DMS79 (cell line): ENCODE results near the gene CUL4A.

Experiments
- DNase-seq: peaks from one replicate; lab custom pipeline; 2025; lab: John Stamatoyannopoulos, UW

CUL4A gene

GRCh38 chr13:113179374-113180230, 29.8 kb upstream of the CUL4A start:
- no peak for DNase-seq

- no peak for DNase-seq
These were observed 27.4 kb upstream of the CUL4A start for GRCh38 chr13:113182046-113182445.

- DNase-seq: no peak
These were observed 25.8 kb upstream of the CUL4A start for GRCh38 chr13:113183450-113184129.

- no peak for DNase-seq
These were observed 24.6 kb upstream of the CUL4A start for GRCh38 chr13:113184568-113185440.

DNA sequence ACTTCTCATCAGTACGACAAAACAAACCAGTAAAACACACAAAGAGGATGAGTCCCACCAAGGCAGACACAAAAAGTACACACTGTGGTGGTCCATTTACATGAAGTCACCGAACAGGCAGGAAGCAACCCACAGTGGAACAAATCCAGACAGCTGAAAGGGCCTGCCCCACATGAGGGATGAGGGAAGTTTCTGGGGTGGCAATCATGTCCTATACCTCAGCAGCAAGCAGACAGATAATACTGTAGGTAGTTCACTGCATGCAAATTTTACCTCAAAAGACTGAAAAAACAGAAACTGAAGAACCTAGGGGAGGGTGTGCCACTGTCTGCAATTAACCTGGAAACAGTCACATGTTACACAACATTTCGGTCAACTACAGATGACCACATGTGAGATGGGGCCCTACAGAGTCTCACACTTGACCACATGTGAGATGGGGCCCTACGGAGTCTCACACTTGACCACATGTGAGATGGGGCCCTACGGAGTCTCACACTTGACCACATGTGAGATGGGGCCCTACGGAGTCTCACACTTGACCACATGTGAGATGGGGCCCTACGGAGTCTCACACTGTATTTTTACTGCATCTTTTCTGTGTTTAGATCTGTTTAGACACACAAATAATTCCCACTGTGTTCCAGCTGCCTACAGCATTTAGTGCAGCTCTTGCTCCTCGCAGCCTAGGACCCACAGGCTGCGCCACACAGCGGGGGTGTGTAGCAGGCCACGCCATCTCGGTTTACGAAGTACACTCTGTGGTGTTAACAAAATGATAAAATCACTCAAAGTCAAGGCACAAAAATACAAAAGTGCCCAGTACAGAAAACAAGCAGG, 23.1 kb upstream of the CUL4A start:
- DNase-seq: no peak

DNA sequence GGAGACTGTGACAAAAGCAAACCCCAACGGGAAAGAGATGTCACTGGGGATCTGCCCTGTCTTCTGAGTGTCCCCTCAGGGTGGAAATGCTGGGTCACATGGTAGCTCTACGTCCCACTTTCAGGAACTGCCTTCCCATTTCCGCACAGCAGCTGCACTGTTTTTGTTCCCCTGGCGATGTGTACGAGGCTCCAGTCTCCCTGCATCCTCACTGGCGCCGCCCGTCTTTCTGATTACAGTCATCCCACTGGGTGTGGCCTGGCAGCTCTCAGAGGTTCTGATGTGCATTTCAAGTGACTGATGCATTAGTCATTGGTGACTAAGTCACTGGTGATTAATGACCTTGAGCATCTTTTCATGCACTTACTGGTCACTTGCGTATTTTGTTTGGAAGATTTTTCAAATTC, 22.1 kb upstream of the CUL4A start:
- DNase-seq: no peak

- no peak for DNase-seq
These were observed 21.3 kb upstream of the CUL4A start for GRCh38 chr13:113187883-113188665.

- DNase-seq: no peak
These were observed 19.2 kb upstream of the CUL4A start for GRCh38 chr13:113190181-113190580.

DNA sequence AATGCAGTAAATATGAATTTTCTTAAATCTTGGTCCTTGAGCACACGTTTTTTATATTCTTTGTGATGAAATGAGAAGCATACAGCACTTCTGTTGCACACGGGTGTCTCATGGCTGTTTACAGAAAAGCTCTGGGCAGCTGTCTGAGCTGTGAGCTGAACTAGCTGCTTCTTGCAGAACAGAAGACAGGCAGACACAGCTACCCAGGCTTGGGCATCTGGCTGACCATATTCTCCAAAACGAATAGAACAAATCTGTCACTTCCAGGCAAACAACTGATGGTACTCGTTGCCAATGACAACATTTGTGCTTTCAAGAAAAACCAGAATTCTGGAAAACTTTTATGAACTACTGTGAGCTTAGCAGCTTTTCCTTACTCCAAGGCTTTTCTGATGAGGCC, 17.1 kb upstream of the CUL4A start:
- DNase-seq: no peak

GRCh38 chr13:113192902-113193301, 16.5 kb upstream of the CUL4A start:
- no peak for DNase-seq

GRCh38 chr13:113195360-113195759, 14.1 kb upstream of the CUL4A start:
- DNase-seq: no peak

- no peak for DNase-seq
These were observed 12.3 kb upstream of the CUL4A start for GRCh38 chr13:113196970-113197737.

GRCh38 chr13:113201815-113202214, 7.6 kb upstream of the CUL4A start:
- DNase-seq: no peak

DNA sequence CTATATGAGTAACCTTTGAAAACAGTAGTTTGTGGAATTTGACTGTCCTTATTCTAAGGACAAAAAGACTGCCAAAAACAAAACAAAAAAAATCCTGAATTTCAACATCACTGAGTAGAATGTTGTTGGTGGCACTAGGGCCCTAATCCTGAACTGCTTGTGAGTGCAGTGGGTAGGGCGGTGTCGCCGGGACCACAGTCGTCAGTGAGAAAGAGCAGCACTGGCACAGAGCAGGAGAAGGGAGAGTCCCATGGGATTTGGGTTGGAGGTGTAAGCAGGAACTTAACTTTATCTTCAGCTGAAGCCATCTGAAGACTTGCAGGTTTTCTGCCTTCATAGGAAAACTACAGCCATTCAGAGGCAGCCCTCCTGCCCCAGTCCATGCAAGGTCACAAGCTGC, 6.5 kb upstream of the CUL4A start:
- no peak for DNase-seq

DNA sequence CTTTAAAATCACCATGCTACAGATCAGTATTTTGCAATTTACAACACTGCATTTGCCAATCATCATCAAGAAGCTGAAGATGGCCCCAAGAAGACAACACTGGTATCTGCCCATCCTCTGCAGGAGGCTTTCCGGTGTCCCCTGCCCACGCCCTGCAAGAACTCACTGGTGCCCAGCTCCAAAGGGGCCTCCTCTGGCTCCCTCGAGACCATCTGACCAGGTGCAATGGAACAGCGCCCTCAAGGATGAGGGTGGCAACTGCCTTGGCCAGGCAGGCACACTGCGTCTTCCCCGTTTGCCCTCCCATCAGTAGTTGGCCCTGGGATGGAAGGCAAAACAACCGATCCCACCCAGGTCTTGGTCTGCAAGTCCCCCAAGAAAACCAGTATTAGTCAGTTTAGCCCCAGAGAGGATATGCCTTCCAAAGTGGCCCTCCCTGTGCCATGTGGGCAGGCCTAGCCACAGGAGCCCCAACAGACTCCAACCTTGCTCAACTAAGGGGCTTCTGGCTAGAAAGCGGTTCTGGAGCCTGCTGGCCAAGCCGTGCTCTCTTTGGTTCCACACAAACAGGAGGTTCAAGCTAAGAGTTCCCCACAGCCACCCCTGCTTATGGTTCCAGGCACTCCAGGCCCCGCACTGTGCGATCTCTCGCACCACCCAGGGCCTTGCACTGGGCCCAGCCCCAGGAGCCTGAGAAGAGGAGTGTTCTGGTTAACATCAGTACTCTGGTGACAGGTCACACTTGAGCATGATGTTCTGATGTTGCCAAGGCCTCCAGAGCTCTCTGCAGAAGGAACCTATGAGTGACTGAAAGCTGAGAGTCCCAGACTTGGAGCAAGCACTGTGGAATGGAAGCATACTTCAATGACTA, 5.7 kb upstream of the CUL4A start:
- no peak for DNase-seq

- DNase-seq: no peak
These were observed 5.1 kb upstream of the CUL4A start for GRCh38 chr13:113204378-113204734.

DNA sequence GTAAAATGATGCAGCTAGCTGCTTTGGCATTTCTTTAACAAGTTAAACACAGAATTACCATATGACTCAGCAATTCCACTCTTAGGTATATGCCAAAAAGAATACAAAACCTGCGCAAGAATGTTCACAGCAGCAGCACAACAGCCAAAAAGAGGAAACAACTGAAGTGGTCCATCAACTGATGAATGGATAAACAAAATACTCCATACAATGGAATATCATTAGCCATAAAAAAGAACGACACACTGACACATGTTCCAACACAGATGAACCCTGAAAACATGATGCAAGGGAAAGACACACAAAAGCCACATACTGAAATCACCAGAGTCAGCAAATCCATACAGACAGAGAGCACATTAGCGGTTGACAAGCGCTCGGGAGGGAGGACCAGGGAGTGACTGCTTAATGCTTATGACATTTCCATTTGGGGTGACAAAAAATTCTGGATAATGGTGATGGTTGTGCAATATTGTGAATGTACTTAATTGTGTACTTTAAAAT, 3.9 kb upstream of the CUL4A start:
- no peak for DNase-seq

DNA sequence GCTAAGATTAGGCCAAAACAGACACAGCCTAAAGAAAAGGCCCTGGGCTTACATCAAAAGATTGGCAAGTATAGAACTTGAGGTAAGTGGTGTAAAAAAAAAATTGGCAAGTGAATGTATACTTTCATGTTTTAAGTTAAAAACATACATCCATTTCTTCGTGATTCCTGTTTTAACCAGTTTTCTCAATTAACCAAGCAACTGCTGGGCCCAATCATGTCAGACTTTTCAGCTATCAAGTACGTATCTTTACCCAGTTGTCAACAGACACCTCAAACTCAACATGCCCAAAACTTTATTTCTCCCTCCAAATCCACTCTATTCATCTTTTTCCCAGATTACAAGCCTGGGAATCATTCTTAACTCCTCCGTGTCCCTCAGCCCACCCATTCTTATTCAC, 2.0 kb upstream of the CUL4A start:
- DNase-seq: no peak

DNA sequence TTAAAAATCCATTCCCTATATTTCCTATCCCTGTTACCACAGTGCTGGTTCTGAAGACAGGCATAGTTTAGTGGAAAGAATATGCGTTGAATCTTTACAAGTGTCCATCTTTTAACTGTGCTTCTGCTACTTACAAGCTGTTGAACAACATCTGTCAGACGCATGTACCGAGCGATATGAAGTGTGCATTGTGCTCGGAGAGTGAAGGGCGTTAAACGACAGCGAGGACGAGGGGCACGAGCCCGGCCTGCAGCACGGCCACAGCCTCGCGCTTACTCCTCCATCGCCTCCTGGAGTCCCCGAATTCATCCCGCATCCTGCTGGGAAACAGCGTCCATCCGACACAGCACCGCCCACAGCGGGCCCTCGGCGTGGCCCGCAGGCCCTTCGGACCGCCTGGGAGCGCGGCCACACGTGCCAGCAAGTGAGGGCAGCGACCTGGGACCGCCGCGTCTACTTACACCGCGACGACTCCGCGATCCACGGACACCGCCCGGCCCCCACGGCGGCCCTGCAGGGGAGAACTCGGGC, 1.5 kb upstream of the CUL4A start:
- DNase-seq: peak; percentile 15
